ENCODE results near the gene SALL4.

DNA sequence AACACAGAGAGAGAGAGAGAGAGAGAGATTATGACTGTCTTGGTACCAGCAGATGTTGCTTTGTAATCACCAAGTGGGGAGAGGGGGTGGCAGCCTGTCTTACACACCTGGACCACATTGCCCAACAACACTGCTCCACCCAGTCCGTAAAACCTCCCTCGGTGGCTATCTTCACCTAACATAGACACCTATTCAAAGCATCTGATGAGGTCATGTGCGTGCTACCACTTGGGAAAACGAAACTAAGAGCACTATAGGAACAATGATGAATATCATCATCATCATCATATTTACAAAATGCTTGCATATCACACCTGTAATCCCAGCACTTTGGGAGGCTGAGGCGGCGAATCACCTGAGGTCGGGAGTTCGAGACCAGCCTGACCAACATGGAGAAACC, 24.1 kb upstream of the SALL4 start:
- no peak for TF ChIP-seq CTCF (IDR thresholded peaks at IDR 0.05)
- no peak for TF ChIP-seq POLR2A (IDR thresholded peaks at IDR 0.05)

Measured in adrenal gland (tissue), 5 donors.